HEK293T (cell line): Measurements from ENCODE around the gene GALM.

Experiments
- ARNT ChIP-seq: fragments of 450-650 bp; IDR thresholded peaks from 2 replicates; pipeline ENCODE4 v1.6.1; 2017; ENCODE audit warnings: mild to moderate bottlenecking
- BHLHE40 ChIP-seq: fragments of 450-650 bp; IDR thresholded peaks from 2 replicates; pipeline ENCODE4 v1.6.1; 2016; ENCODE audit warnings: mild to moderate bottlenecking, moderate library complexity, borderline replicate concordance
- CTBP1 ChIP-seq: fragments of 450-650 bp; IDR thresholded peaks from 2 replicates; pipeline ENCODE4 v1.6.1; 2016; ENCODE audit warnings: borderline replicate concordance
- NFRKB ChIP-seq: fragments of 450-650 bp; IDR thresholded peaks from 2 replicates; pipeline ENCODE4 v1.6.1; 2016; ENCODE audit warnings: mild to moderate bottlenecking, moderate library complexity

- no peak for TF ChIP-seq ARNT
- no peak for TF ChIP-seq NFRKB
- TF ChIP-seq BHLHE40: no peak
- no peak for TF ChIP-seq CTBP1
Observed at GRCh38 chr2:38635139-38635538, 30.8 kb upstream of the GALM start.
